Activated gamma-delta T cell treated with anti-CD3 and anti-CD28 coated beads, Interleukin-2, amount 50 U/mL, for 16 hours (primary cell): ENCODE measurements around the gene KIRREL1.

Experiments used
- DNase-seq: peaks from one replicate; pipeline ENCODE4 v3.0.0-alpha.2; 2020; ENCODE audit warnings: low read depth

Gene KIRREL1

DNA sequence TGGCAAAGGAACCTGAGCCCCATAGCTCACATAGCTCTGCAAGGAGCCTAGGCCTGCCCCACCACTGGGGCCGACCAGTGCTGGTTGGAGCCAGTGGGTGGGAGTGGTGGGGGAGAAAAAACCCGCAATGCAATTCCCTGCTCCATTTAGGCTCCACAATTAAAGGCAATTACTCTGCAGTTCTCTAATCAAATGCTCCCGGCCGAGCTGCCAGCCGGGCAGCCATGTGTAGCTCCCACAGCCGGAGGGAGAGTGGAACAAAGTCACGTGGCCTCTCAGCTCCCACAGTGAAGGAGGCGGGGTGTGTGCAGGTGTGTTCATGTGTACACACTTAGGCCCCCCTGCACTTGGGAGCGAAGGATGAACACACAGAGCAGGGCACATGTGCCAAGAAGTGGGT is 81.6 kb downstream of the KIRREL1 start:
- no peak for DNase-seq

DNA sequence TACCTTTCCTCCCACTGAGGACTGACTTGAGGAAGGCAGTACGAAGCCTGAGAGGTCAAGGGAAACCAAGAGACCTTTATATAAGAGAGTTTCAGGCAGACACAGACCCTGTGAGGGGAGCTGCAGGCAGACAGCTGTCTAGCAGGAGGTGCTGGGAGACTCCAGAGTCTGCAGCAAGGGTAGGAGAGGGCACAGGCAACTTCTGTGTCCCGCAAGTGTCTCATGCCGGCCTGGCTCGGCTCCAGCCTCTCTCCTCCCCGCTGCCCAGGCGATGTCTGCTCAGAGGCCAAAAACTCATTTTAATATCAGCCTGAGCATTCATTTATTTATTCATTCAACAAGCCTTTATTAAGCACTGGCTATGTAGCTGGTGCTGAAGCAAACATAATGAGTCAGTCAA is 83.0 kb downstream of the KIRREL1 start:
- DNase-seq, result no peak

DNA sequence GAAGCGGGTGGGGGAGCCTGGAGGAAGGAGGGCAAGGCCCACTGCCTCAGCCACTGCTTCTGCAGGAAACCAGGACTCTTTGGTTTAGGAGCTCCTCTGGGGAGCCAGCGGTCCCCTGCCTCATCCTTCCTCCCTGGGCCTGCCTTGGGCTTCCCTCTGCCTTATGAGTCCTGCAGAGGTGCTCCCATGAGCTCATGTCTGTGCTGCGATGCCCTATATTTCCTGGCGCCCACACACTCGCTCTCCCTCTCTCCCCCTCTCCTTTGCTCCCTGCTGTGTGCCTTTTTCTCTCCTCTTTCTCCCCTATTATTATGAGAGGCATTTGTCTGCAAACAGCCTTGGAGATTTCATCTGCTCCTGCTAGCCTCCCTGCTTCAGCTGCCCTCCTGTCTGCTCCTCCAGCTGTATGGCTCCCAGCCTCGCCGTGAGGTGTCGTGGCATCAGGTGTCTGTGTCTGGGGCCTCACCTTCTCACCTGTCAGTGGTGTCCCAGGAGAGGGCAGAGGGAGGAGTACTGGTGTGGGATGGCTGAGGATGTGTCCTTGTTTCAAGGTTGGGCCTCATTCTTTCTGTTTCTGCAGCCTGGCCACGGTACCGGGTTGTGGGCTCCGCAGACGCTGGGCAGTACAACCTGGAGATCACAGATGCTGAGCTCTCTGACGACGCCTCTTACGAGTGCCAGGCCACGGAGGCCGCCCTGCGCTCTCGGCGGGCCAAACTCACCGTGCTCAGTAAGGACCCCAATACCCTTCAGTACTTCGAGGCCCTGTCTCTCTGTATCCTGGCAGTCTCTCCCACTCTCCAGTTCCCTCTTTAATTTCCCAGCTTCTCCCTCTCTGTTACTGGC is 84.2 kb downstream of the KIRREL1 start:
- DNase-seq, result no peak

DNA sequence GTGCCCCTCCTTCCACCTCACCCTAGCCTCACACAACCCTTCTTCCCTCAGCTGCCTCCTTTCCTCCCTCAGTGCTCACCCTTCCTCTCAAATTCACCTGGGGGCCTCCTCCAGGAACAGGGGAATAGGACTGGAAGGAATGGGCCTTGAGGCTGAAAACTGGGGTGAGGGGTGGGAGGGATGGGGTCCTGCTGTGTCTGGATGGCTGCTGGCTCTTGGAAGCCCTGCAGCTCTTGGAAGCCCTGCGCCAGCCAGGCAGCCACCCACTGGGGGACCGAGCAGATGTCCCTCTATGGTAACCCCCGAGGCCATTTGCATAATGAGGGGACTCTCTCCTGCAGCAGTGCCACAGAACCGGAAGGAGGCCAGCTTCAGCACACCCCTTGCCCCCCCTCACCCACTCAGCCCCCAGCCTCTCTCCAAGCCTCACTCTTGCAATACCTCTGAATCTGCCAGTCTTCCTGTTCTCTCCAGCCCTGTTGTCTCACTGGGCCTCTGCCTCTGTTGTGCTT is 85.2 kb downstream of the KIRREL1 start:
- DNase-seq, result no peak

DNA sequence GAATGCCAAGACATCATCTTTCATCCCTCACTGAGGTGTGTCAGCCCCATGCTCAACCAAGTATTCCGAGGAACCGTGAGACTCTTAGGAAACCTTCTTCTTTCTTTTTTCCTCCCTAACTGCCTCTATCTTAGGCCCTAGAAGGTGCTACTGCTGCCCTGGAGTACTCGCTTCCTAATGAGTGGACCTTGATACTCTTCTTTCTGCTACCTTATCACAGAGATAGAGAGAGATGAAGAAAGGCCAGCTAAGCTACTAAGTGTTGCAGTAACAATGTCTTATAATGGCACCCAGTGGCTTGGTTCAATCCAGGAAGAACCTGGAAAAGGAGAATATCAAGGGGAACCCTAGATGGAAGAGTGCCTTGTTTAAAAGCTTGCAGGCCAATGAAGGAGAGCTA is 86.6 kb downstream of the KIRREL1 start:
- no peak for DNase-seq

DNA sequence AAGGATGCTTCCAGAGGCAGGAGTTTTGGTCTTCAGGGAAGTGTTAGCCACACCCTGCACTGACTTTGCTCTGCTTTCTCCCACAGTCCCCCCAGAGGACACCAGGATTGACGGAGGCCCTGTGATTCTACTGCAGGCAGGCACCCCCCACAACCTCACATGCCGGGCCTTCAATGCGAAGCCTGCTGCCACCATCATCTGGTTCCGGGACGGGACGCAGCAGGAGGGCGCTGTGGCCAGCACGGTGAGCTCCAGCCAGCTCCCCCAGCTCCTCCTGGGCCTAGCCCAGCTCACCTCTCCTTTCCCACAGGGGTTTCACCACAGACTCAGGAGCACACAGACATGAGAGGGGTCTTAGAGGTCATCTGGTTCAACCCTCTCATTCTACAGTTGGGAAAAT is 90.9 kb downstream of the KIRREL1 start:
- no peak for DNase-seq

DNA sequence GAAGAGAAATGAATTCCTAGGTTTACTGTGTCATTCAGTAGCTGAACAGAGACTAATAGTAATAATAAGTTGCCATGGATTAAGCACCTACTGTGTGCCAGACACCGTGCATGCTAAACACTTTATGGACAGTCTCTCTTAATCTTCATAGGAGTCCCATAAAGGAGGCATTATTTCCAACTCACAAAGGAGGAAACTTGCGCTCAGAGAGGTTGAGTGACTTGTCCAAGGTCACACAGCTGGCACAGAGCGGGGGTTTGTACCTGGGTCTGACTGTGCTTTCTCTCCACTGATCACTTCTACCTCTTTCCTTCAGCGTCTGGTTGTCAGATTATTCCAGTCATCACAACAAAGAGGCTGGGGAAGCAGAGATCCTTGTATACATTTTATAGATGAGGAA is 91.3 kb downstream of the KIRREL1 start:
- no peak for DNase-seq

DNA sequence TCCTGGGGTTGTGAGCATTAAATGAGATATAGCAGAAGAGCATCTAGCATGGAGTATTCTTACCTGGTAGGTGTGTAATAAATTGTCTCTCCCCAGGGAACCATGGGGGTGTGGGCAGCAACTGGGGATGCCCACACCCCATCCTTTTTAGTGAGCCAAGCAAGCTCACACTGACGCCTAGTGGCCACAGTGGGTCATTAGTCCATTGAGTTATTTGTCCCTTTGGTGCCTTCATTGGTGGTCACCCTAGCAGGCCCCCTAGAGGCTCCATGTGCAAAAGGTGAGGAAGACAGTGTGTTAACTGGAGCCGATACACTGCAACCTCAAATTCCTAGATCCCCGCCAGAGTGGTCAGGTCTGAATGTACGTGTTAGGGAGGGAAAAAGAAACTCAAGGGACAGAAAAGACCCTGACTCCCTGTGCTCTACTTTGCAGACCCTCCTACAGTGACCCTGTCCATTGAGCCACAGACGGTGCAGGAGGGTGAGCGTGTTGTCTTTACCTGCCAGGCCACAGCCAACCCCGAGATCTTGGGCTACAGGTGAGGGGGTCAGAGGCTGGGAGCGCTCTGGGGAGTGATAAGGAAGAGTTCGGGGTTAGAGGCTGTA is 94.0 kb downstream of the KIRREL1 start:
- DNase-seq, result no peak

DNA sequence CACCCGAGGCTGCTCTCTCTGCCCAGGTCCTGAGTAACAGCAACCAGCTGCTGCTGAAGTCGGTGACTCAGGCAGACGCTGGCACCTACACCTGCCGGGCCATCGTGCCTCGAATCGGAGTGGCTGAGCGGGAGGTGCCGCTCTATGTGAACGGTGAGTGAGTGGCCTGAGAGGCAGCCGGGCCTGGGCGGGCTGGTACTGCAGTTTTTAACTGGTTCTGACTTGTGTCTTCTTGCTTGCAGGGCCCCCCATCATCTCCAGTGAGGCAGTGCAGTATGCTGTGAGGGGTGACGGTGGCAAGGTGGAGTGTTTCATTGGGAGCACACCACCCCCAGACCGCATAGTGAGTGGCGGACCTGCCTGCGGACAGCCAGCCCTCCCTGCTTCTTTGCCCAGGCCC is 96.0 kb downstream of the KIRREL1 start:
- DNase-seq, result no peak

DNA sequence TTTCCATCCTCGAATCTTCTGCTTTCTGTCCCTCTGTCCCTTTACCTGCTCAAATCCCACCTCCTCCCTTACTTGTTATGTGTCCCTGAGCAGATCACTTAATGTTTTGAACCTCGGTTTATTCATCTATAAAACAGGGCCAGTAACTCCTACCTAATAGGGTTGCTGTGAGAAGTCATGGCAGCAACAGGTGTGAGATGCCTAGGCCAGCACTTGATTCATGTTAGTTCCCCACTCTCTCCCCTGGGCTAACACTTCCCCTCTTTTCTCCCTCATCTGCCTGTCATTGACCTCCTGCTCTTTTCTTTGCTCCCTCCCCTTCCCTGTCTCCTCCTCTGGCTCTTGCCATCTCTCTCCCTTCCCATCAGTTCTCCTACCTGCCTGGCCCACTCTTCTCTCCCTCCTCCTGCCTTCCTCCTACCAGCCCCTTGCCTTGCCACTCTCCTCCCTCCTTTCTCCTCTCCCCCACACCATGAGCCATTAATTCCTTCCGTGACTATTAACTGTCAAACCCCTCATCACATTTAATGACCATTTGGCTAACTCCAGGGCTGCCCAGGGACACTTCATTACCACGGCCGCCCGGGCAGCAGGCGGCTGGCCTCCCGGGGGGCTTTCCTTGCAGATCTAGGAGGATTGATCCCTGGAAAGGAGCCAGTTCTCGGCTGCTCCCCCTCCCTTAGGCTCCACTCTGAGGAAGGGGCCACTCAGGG is 96.6 kb downstream of the KIRREL1 start:
- DNase-seq, result no peak

DNA sequence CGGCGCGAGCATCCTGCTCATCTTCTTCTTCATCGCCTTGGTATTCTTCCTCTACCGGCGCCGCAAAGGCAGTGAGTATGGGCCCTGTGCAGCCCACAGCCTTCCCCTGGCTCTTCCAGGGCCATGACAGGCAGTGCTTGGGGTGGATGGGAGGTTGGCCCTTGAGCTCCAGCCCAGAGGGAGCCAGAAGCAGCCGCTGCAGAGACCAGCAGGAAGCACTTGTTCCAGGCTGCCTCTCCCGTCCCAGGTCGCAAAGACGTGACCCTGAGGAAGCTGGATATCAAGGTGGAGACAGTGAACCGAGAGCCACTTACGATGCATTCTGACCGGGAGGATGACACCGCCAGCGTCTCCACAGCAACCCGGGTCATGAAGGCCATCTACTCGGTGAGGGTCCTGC is 99.9 kb downstream of the KIRREL1 start:
- DNase-seq, result no peak

DNA sequence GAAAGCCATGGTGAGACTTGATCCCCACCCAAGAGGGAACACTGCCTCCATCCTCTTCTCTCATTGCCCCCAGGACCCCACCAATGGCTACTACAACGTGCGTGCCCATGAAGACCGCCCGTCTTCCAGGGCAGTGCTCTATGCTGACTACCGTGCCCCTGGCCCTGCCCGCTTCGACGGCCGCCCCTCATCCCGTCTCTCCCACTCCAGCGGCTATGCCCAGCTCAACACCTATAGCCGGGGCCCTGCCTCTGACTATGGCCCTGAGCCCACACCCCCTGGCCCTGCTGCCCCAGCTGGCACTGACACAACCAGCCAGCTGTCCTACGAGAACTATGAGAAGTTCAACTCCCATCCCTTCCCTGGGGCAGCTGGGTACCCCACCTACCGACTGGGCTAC is 101.1 kb downstream of the KIRREL1 start:
- no peak for DNase-seq

DNA sequence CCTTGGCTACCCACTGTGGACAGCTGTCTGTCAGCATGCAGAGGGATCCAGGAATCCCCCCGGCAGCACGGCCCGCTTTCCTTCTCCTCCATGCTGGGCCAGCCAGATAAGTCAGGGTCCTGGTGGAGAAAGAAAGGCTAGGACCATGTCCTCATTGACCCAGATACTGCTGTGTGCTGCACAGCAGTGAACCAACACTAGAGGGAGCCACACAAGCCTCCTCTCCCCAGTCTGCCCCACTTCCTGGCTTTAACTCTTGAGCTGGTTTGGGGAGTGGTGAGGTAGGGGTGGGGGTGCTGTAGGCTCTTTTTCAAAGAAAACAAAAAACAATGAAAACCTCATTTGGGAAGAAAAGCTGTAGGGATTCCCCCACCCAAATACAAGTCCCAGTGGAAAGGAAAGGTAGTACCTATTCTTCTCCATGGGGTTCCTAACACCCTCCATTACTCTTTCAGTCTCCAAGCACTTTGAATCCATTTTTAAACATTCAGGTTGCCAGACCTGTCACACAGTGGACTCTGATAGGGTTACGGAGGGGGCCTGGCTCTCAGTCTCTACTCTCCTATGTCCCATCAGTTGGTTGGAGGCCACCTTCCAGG is 102.4 kb downstream of the KIRREL1 start:
- no peak for DNase-seq

DNA sequence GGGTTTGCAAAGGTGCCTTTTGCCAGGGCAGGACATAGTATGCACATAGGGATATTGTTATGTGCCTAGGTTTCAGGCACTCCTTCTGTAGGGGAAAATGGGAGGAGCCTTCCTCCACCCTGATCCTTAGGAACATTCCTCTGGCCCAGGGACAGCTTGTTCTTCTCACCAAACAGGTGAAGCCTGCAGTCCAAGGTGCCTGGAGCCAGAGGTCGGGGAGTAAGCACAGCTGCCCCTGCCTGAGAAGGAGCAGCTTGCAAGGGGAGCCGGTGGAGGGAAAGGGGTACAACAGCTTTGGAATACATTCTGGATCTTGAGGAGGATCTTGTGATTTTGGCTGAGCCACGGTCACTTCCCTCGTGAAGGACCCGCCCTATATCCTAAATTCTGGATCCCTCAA is 104.8 kb downstream of the KIRREL1 start:
- no peak for DNase-seq

DNA sequence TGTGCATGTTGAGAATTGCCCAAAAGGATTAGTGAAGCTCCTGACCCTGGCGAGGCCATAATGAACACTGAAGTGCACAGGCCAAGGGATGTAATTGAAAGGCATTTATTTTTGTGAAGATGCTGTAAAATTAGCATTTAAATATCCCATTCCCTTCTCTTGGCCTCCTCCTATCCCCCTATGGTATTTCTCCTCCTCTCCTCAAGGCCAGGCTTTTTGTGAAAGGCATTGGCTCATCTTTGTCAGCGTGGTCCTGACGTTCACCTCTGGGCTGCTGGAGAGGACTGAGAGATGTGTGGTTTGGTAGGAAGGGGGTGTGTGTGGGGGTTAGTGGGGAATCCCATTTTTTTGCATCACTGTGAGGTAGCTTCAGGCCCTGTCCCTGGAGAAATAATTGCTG is 105.7 kb downstream of the KIRREL1 start:
- DNase-seq, result no peak

DNA sequence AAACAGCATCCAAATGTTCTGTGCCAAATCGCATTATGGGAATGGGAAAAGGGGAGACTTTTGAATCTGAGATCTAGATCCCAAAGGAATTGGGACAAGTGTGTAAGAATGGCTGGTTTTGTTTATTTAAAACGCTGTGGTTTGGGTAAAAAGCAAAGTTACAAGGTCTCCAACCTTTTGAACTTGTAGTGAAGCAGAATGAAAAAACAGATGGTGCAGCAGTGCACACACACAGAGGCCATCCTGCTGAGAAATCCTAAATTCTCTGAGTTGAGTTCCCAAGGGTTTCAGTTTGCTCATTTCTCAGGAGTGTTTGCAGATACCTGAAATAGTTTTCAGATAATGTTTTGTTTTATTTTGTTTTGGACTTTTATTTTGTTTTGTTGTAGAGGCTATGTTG is 107.1 kb downstream of the KIRREL1 start:
- no peak for DNase-seq

DNA sequence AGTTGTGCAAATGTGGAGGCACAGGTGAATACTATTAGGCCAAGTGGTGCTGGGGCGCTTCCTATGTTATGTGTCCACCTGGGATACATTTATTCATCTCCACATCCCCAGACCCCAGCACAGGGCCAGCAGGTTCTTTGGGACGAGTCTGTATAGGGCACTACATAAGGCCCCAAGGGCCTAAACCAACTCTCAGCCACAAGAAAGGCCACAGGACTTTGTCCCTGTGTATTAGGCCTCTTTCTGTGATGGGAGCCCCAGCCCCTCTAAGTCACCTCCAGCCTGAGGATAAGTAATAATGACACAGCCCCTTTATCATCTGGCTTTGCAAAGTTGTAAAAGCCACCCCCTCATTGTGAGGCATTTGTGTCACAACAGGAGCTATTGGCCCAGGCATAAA is 108.0 kb downstream of the KIRREL1 start:
- no peak for DNase-seq

DNA sequence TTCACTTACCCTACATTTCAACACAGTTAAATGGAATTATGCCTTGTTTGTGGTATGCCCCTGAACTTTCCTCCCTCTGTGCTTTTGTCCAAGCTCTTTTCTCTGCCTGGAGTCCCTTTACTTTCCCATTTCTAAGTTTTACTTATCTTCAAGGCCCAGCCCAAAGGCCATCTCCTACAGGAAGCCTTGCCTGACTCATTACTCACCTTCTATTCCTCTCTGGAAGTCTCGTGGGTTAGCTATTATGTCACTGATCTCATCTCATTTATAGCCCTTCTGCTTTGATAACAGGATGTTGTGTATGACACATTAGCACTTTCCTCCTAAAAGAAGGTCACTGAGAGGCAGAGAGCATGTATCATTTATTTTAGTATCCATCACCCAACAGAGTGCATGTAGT is 108.5 kb downstream of the KIRREL1 start:
- DNase-seq, result no peak

DNA sequence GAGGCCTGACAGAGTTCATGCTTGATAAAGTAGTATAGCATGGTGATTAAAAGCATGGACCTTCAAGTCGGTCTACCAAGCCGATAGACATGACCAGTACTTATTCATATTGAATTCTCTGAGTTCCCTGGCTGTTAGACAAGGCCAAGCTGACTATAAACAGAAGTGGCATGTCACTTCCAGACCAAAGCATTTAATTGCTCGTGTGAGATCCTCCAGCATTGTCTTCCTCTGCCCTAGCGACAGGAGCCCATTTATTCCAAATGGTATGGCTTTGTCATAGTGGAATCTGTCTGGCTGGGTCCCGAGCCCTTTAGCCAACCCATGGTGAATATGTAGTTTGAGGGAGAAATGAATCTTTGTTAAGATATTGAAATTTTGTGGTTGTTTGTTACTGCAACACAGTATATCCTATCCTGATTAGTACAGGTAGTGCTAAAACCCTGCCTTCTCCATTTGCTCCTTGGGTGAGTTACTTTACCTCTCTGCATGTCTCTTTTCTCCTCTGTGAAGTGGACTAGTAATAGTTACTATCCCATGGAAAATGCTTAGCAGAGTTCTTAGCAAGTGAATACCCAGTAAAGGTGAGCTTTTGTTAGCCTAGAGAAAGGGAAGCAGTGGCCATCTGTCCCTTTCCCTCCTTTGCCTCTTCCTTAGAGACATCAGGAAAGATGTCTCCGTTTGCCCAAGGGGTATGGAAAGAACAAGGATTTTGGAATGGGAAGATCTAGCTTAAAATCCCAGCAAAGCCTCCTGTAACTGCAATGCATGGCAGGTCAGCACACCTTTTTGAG is 109.6 kb downstream of the KIRREL1 start:
- DNase-seq, result no peak

DNA sequence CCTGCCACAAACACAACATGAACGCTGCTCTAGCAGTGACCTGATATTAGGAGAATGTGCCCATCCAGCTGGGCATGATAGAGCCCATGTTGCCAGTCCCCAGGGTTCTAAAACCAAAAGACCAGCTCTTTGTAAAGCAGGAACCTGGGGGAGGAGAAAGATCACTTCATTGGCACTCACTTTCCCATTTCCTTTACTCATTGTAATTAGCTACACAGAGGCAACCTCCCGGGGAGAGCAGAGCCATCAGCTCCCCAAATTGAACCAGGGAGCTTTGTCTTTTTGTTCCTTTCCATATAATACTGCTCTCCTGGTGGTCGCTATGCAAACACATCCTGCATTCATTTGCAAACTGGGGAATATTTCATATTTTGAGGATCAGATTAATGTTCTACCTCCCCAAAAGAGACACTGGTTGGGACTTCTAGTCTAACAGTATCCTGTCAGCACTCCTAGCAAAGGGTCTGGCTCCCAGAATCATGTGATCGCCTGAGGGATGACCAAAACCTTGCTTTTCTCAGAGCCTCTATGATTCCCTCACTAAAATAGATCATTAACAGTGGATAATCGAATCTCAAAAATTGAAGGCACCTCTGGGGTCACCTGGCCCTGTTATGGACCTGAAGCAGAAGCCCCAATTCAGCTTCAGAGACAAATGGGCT is 110.5 kb downstream of the KIRREL1 start:
- DNase-seq, result no peak

DNA sequence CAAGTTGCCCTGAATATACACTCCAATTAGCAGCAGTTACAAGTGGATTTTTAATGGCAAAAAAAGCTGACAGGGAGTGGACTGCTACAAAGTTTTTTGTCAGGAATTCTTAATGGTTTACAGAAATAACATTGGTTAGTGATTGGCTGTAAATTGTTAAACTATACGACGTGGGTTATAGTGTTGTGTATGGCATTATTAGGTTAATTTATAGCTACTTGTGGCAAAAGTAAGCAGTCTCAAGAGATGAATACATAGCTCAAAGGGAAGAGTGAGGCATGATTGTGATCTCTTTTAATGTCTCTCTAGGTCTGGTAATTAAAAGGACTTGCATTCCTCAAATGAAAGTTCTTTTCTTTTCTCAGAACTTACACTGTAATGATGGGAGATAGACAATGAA is 111.4 kb downstream of the KIRREL1 start:
- DNase-seq, result no peak
